ENCODE data around the gene TAX1BP1.

- no peak for TF ChIP-seq CTCF (IDR thresholded peaks at IDR 0.05)
- no peak for TF ChIP-seq POLR2A (IDR thresholded peaks at IDR 0.05)
Observed at GRCh38 chr7:27762062-27762461, 22.1 kb downstream of the TAX1BP1 start.
